ENCODE measurements around the gene A2M. TPM values are rescaled to one million over a fixed set of nuclear protein-coding genes. Genes with fewer than 3 reads are reported as not detected.
A peak's percentile ranks its signal among the peaks of the same experiment; 100 is the strongest.

The A2M gene
- total and polyA plus RNA-seq, 4 donors: 377 to 2,674 (median 775) TPM

- Histone ChIP-seq H3K27ac (ENCODE audit: low read depth in 1 of 2, low read length in 1 of 2) (no peak overlapping the region), H3K27me3 (ENCODE audit: control insufficient read depth in 3 of 3, insufficient read depth in 3 of 3, low read length in 2 of 3) (no peaks in the 10 kb centered on the region), H3K9ac (ENCODE audit: insufficient read depth in 1 of 2, low read length in 2 of 2) (no peak overlapping the region), H3K36me3 (ENCODE audit: control insufficient read depth in 4 of 4, insufficient read depth in 4 of 4, low read length in 4 of 4) (peaks cover 0 to 24% (median 5%) of the 10 kb centered on the region in 4 donors), H3K9me3 (ENCODE audit: control insufficient read depth in 4 of 4, insufficient read depth in 3 of 4, low read length in 3 of 4) (no peaks in the 10 kb centered on the region), H3K4me1 (ENCODE audit: control insufficient read depth in 5 of 5, insufficient read depth in 5 of 5, low read length in 5 of 5) (peaks cover 0 to 28% (median 5%) of the 10 kb centered on the region in 5 donors), H3K4me3 (no peak overlapping the region)
- TF ChIP-seq CTCF (IDR thresholded peaks at IDR 0.05; ENCODE audit: control extremely low read depth, extremely low read depth): no peak
- ATAC-seq (ENCODE audit: insufficient read depth, low FRiP score) (no peak), DNase-seq (no peak)
- WGBS, 2 donors: 92 to 98% methylated on average over 9 of the region's 9 CpGs
Measured at GRCh38 chr12:9066183-9066623, 49.5 kb downstream of the A2M start.

GRCh38 chr12:9065607-9065856 lies 50.2 kb downstream of the A2M start:
- ATAC-seq (ENCODE audit: insufficient read depth, low FRiP score) (no peak), DNase-seq (no peak)
- H3K4me3 ChIP-seq: peak overlapping the region; percentile 46
- no peaks in the 10 kb centered on the region for H3K9me3 ChIP-seq (ENCODE audit: control insufficient read depth in 4 of 4, insufficient read depth in 3 of 4, low read length in 3 of 4)
- peak overlapping the region; percentile 97 to 99 for H3K27ac ChIP-seq (ENCODE audit: low read depth in 1 of 2, low read length in 1 of 2)
- H3K4me1 ChIP-seq (ENCODE audit: control insufficient read depth in 5 of 5, insufficient read depth in 5 of 5, low read length in 5 of 5): peaks cover 0 to 28% (median 5%) of the 10 kb centered on the region in 5 donors
- H3K9ac ChIP-seq (ENCODE audit: insufficient read depth in 1 of 2, low read length in 2 of 2): no peak overlapping the region
- no peak for TF ChIP-seq CTCF (IDR thresholded peaks at IDR 0.05; ENCODE audit: control extremely low read depth, extremely low read depth)
- 98 to 100% methylated on average over 1 of the region's 1 CpG for WGBS, 2 donors
- no peaks in the 10 kb centered on the region for H3K27me3 ChIP-seq (ENCODE audit: control insufficient read depth in 3 of 3, insufficient read depth in 3 of 3, low read length in 2 of 3)
- peaks cover 0 to 24% (median 5%) of the 10 kb centered on the region in 4 donors for H3K36me3 ChIP-seq (ENCODE audit: control insufficient read depth in 4 of 4, insufficient read depth in 4 of 4, low read length in 4 of 4)

- H3K27ac ChIP-seq (ENCODE audit: low read depth in 1 of 2, low read length in 1 of 2): peak overlapping the region; percentile 97 to 99
- H3K9ac ChIP-seq (ENCODE audit: insufficient read depth in 1 of 2, low read length in 2 of 2): peak overlapping the region; percentile 49 to 81
- no peaks in the 10 kb centered on the region for H3K9me3 ChIP-seq (ENCODE audit: control insufficient read depth in 4 of 4, insufficient read depth in 3 of 4, low read length in 3 of 4)
- peak; percentile 59 to 83 (median 76) for DNase-seq
- H3K4me1 ChIP-seq (ENCODE audit: control insufficient read depth in 5 of 5, insufficient read depth in 5 of 5, low read length in 5 of 5): peaks cover 0 to 28% (median 5%) of the 10 kb centered on the region in 5 donors
- peak; percentile 88 for ATAC-seq (ENCODE audit: insufficient read depth, low FRiP score)
- WGBS, 2 donors: 27 to 38% methylated on average over 37 to 45 of the region's 45 CpGs
- H3K27me3 ChIP-seq (ENCODE audit: control insufficient read depth in 3 of 3, insufficient read depth in 3 of 3, low read length in 2 of 3): no peaks in the 10 kb centered on the region
- peak overlapping the region; percentile 87 for H3K4me3 ChIP-seq
- peaks cover 0 to 19% (median 5%) of the 10 kb centered on the region in 4 donors for H3K36me3 ChIP-seq (ENCODE audit: control insufficient read depth in 4 of 4, insufficient read depth in 4 of 4, low read length in 4 of 4)
- no peak for TF ChIP-seq CTCF (IDR thresholded peaks at IDR 0.05; ENCODE audit: control extremely low read depth, extremely low read depth)
Measured at GRCh38 chr12:9064815-9065606, 50.7 kb downstream of the A2M start.

All from lung (tissue), 12 donors.